Measurements from ENCODE around the gene CFAP73.

The CFAP73 gene

GRCh38 chr12:113186033-113186365, 36.5 kb downstream of the CFAP73 start:
- Histone ChIP-seq H3K4me1 (ENCODE audit: control insufficient read depth, insufficient read depth, low read length) (peaks cover 11% of the 10 kb centered on the region), H3K27me3 (ENCODE audit: control insufficient read depth, insufficient read depth, low read length) (no peaks in the 10 kb centered on the region), H3K9me3 (replicated peaks; ENCODE audit: low read length) (no peaks in the 10 kb centered on the region), H3K9ac (ENCODE audit: low read depth, low read length) (peak overlapping the region; percentile 99), H3K4me2 (ENCODE audit: low read length) (peak overlapping the region; percentile 88), H3K36me3 (ENCODE audit: insufficient read depth, low read length) (peaks cover 13% of the 10 kb centered on the region), H3K4me3 (ENCODE audit: low read length) (peak overlapping the region; percentile 95)

- H3K36me3 ChIP-seq (ENCODE audit: insufficient read depth, low read length), result peaks cover 21% of the 10 kb centered on the region
- H3K27me3 ChIP-seq (ENCODE audit: control insufficient read depth, insufficient read depth, low read length), result no peaks in the 10 kb centered on the region
- H3K4me1 ChIP-seq (ENCODE audit: control insufficient read depth, insufficient read depth, low read length), result peaks cover 11% of the 10 kb centered on the region
- H3K9me3 ChIP-seq (replicated peaks; ENCODE audit: low read length), result no peaks in the 10 kb centered on the region
- H3K9ac ChIP-seq (ENCODE audit: low read depth, low read length), result peak overlapping the region; percentile 99
- H3K4me3 ChIP-seq (ENCODE audit: low read length), result peak overlapping the region; percentile 95
- H3K4me2 ChIP-seq (ENCODE audit: low read length), result peak overlapping the region; percentile 88
Measured at GRCh38 chr12:113186666-113187325, 37.3 kb downstream of the CFAP73 start.

- Histone ChIP-seq H3K4me2 (ENCODE audit: low read length) (no peak overlapping the region), H3K4me1 (ENCODE audit: control insufficient read depth, insufficient read depth, low read length) (peaks cover 21% of the 10 kb centered on the region), H3K27me3 (ENCODE audit: control insufficient read depth, insufficient read depth, low read length) (no peaks in the 10 kb centered on the region), H3K9ac (ENCODE audit: low read depth, low read length) (no peak overlapping the region), H3K36me3 (ENCODE audit: insufficient read depth, low read length) (peaks cover 28% of the 10 kb centered on the region), H3K4me3 (ENCODE audit: low read length) (no peak overlapping the region), H3K9me3 (replicated peaks; ENCODE audit: low read length) (no peaks in the 10 kb centered on the region)
Measured at GRCh38 chr12:113189361-113189760, 39.8 kb downstream of the CFAP73 start.

- Histone ChIP-seq H3K9ac (ENCODE audit: low read depth, low read length) (no peak overlapping the region), H3K4me1 (ENCODE audit: control insufficient read depth, insufficient read depth, low read length) (peaks cover 33% of the 10 kb centered on the region), H3K27me3 (ENCODE audit: control insufficient read depth, insufficient read depth, low read length) (no peaks in the 10 kb centered on the region), H3K9me3 (replicated peaks; ENCODE audit: low read length) (no peaks in the 10 kb centered on the region), H3K4me2 (ENCODE audit: low read length) (no peak overlapping the region), H3K4me3 (ENCODE audit: low read length) (no peak overlapping the region), H3K36me3 (ENCODE audit: insufficient read depth, low read length) (peaks cover 28% of the 10 kb centered on the region)
Measured at GRCh38 chr12:113190761-113191160, 41.2 kb downstream of the CFAP73 start.

- Histone ChIP-seq H3K9ac (ENCODE audit: low read depth, low read length) (no peak overlapping the region), H3K27me3 (ENCODE audit: control insufficient read depth, insufficient read depth, low read length) (no peaks in the 10 kb centered on the region), H3K4me2 (ENCODE audit: low read length) (no peak overlapping the region), H3K36me3 (ENCODE audit: insufficient read depth, low read length) (peaks cover 28% of the 10 kb centered on the region), H3K4me1 (ENCODE audit: control insufficient read depth, insufficient read depth, low read length) (peaks cover 34% of the 10 kb centered on the region), H3K9me3 (replicated peaks; ENCODE audit: low read length) (no peaks in the 10 kb centered on the region), H3K4me3 (ENCODE audit: low read length) (no peak overlapping the region)
Measured at GRCh38 chr12:113191227-113191626, 41.7 kb downstream of the CFAP73 start.

- Histone ChIP-seq H3K4me1 (ENCODE audit: control insufficient read depth, insufficient read depth, low read length) (peaks cover 31% of the 10 kb centered on the region), H3K27me3 (ENCODE audit: control insufficient read depth, insufficient read depth, low read length) (no peaks in the 10 kb centered on the region), H3K4me3 (ENCODE audit: low read length) (no peak overlapping the region)
Measured at GRCh38 chr12:113194971-113195391, 45.5 kb downstream of the CFAP73 start.

GRCh38 chr12:113195598-113195997, 46.1 kb downstream of the CFAP73 start:
- Histone ChIP-seq H3K9ac (ENCODE audit: low read depth, low read length) (no peak overlapping the region), H3K27me3 (ENCODE audit: control insufficient read depth, insufficient read depth, low read length) (no peaks in the 10 kb centered on the region), H3K4me1 (ENCODE audit: control insufficient read depth, insufficient read depth, low read length) (peaks cover 31% of the 10 kb centered on the region), H3K4me2 (ENCODE audit: low read length) (no peak overlapping the region), H3K4me3 (ENCODE audit: low read length) (no peak overlapping the region), H3K36me3 (ENCODE audit: insufficient read depth, low read length) (peaks cover 21% of the 10 kb centered on the region), H3K9me3 (replicated peaks; ENCODE audit: low read length) (no peaks in the 10 kb centered on the region)

More at GRCh38 chr12:113194971-113195391, 45.5 kb downstream of the CFAP73 start:
- Histone ChIP-seq H3K36me3 (ENCODE audit: insufficient read depth, low read length) (peaks cover 22% of the 10 kb centered on the region), H3K4me2 (ENCODE audit: low read length) (peak overlapping the region; percentile 38), H3K9me3 (replicated peaks; ENCODE audit: low read length) (no peaks in the 10 kb centered on the region), H3K9ac (ENCODE audit: low read depth, low read length) (peak overlapping the region; percentile 49)

- Histone ChIP-seq H3K36me3 (ENCODE audit: insufficient read depth, low read length) (peaks cover 13% of the 10 kb centered on the region), H3K27me3 (ENCODE audit: control insufficient read depth, insufficient read depth, low read length) (no peaks in the 10 kb centered on the region), H3K9ac (ENCODE audit: low read depth, low read length) (no peak overlapping the region), H3K9me3 (replicated peaks; ENCODE audit: low read length) (no peaks in the 10 kb centered on the region), H3K4me3 (ENCODE audit: low read length) (no peak overlapping the region), H3K4me2 (ENCODE audit: low read length) (no peak overlapping the region), H3K4me1 (ENCODE audit: control insufficient read depth, insufficient read depth, low read length) (peaks cover 31% of the 10 kb centered on the region)
Measured at GRCh38 chr12:113196582-113196981, 47.1 kb downstream of the CFAP73 start.

GRCh38 chr12:113196990-113197389, 47.5 kb downstream of the CFAP73 start:
- Histone ChIP-seq H3K4me2 (ENCODE audit: low read length) (no peak overlapping the region), H3K36me3 (ENCODE audit: insufficient read depth, low read length) (peaks cover 9% of the 10 kb centered on the region), H3K9ac (ENCODE audit: low read depth, low read length) (no peak overlapping the region), H3K27me3 (ENCODE audit: control insufficient read depth, insufficient read depth, low read length) (no peaks in the 10 kb centered on the region), H3K4me1 (ENCODE audit: control insufficient read depth, insufficient read depth, low read length) (peaks cover 31% of the 10 kb centered on the region), H3K4me3 (ENCODE audit: low read length) (no peak overlapping the region), H3K9me3 (replicated peaks; ENCODE audit: low read length) (no peaks in the 10 kb centered on the region)

- H3K27me3 ChIP-seq (ENCODE audit: control insufficient read depth, insufficient read depth, low read length), result no peaks in the 10 kb centered on the region
- peaks cover 31% of the 10 kb centered on the region for H3K4me1 ChIP-seq (ENCODE audit: control insufficient read depth, insufficient read depth, low read length)
- no peak overlapping the region for H3K4me3 ChIP-seq (ENCODE audit: low read length)
- peaks cover 3% of the 10 kb centered on the region for H3K36me3 ChIP-seq (ENCODE audit: insufficient read depth, low read length)
- no peak overlapping the region for H3K4me2 ChIP-seq (ENCODE audit: low read length)
- no peak overlapping the region for H3K9ac ChIP-seq (ENCODE audit: low read depth, low read length)
- H3K9me3 ChIP-seq (replicated peaks; ENCODE audit: low read length), result no peaks in the 10 kb centered on the region
Measured at GRCh38 chr12:113197518-113198077, 48.1 kb downstream of the CFAP73 start.

- Histone ChIP-seq H3K27me3 (ENCODE audit: control insufficient read depth, insufficient read depth, low read length) (no peaks in the 10 kb centered on the region), H3K4me3 (ENCODE audit: low read length) (no peak overlapping the region), H3K4me1 (ENCODE audit: control insufficient read depth, insufficient read depth, low read length) (peaks cover 31% of the 10 kb centered on the region)
Measured at GRCh38 chr12:113198296-113198695, 48.8 kb downstream of the CFAP73 start.

More at GRCh38 chr12:113198296-113198695, 48.8 kb downstream of the CFAP73 start:
- no peak overlapping the region for H3K9ac ChIP-seq (ENCODE audit: low read depth, low read length)
- H3K4me2 ChIP-seq (ENCODE audit: low read length), result no peak overlapping the region
- H3K36me3 ChIP-seq (ENCODE audit: insufficient read depth, low read length), result no peaks in the 10 kb centered on the region
- H3K9me3 ChIP-seq (replicated peaks; ENCODE audit: low read length), result no peaks in the 10 kb centered on the region

Measured in skeletal muscle satellite cell (primary cell).